Measurements from ENCODE around the gene RAB15.
"Not testable (repeated sequence)": the region's sequence is repeated elsewhere in the genome, so short reads cannot be mapped to it uniquely, and the experiment has no call there.

Gene RAB15

GRCh38 chr14:64920465-64920864, 51.7 kb downstream of the RAB15 start:
- no peaks in the 10 kb centered on the region for H3K27me3 ChIP-seq (ENCODE audit: control insufficient read depth in 1 of 2, insufficient read depth in 2 of 2, low read length in 2 of 2)
- H3K4me3 ChIP-seq (ENCODE audit: low read length in 2 of 2): no peak overlapping the region
- no peak overlapping the region for H3K27ac ChIP-seq (ENCODE audit: low read length)
- H3K4me1 ChIP-seq (ENCODE audit: control insufficient read depth, insufficient read depth, low read length): peaks cover under 1% of the 10 kb centered on the region
- no peaks in the 10 kb centered on the region for H3K9me3 ChIP-seq (ENCODE audit: control insufficient read depth in 2 of 2, low read length in 2 of 2)
- no peak overlapping the region for H3K9ac ChIP-seq (ENCODE audit: low read length in 2 of 2)
- peaks cover 5 to 10% of the 10 kb centered on the region in 2 donors for H3K36me3 ChIP-seq (ENCODE audit: control insufficient read depth in 2 of 2, insufficient read depth in 2 of 2, low read length in 2 of 2)

GRCh38 chr14:64919618-64920017, 52.5 kb downstream of the RAB15 start:
- no peak overlapping the region for H3K9ac ChIP-seq (ENCODE audit: low read length in 2 of 2)
- H3K27me3 ChIP-seq (ENCODE audit: control insufficient read depth in 1 of 2, insufficient read depth in 2 of 2, low read length in 2 of 2): no peaks in the 10 kb centered on the region
- peaks cover 8% of the 10 kb centered on the region for H3K4me1 ChIP-seq (ENCODE audit: control insufficient read depth, insufficient read depth, low read length)
- no peak overlapping the region for H3K27ac ChIP-seq (ENCODE audit: low read length)
- peaks cover 1 to 7% of the 10 kb centered on the region in 2 donors for H3K36me3 ChIP-seq (ENCODE audit: control insufficient read depth in 2 of 2, insufficient read depth in 2 of 2, low read length in 2 of 2)
- H3K4me3 ChIP-seq (ENCODE audit: low read length in 2 of 2): no peak overlapping the region
- no peaks in the 10 kb centered on the region for H3K9me3 ChIP-seq (ENCODE audit: control insufficient read depth in 2 of 2, low read length in 2 of 2)

GRCh38 chr14:64919215-64919614, 52.9 kb downstream of the RAB15 start:
- Histone ChIP-seq H3K27me3 (ENCODE audit: control insufficient read depth in 1 of 2, insufficient read depth in 2 of 2, low read length in 2 of 2) (no peaks in the 10 kb centered on the region), H3K4me3 (ENCODE audit: low read length in 2 of 2) (no peak overlapping the region), H3K4me1 (ENCODE audit: control insufficient read depth, insufficient read depth, low read length) (peaks cover 8% of the 10 kb centered on the region), H3K27ac (ENCODE audit: low read length) (no peak overlapping the region), H3K9me3 (ENCODE audit: control insufficient read depth in 2 of 2, low read length in 2 of 2) (no peaks in the 10 kb centered on the region), H3K36me3 (ENCODE audit: control insufficient read depth in 2 of 2, insufficient read depth in 2 of 2, low read length in 2 of 2) (peaks cover 0 to 3% of the 10 kb centered on the region in 2 donors), H3K9ac (ENCODE audit: low read length in 2 of 2) (no peak overlapping the region)

- H3K36me3 ChIP-seq (ENCODE audit: control insufficient read depth in 2 of 2, insufficient read depth in 2 of 2, low read length in 2 of 2): no peaks in the 10 kb centered on the region
- no peaks in the 10 kb centered on the region for H3K27me3 ChIP-seq (ENCODE audit: control insufficient read depth in 1 of 2, insufficient read depth in 2 of 2, low read length in 2 of 2)
- H3K4me1 ChIP-seq (ENCODE audit: control insufficient read depth, insufficient read depth, low read length): peaks cover 8% of the 10 kb centered on the region
- H3K4me3 ChIP-seq (ENCODE audit: low read length in 2 of 2): no peak overlapping the region
- H3K9ac ChIP-seq (ENCODE audit: low read length in 2 of 2): no peak overlapping the region
- no peak overlapping the region for H3K27ac ChIP-seq (ENCODE audit: low read length)
- H3K9me3 ChIP-seq (ENCODE audit: control insufficient read depth in 2 of 2, low read length in 2 of 2): no peaks in the 10 kb centered on the region
These were observed 53.9 kb downstream of the RAB15 start for GRCh38 chr14:64918216-64918615.

GRCh38 chr14:64915797-64916196, 56.3 kb downstream of the RAB15 start:
- peak overlapping the region; percentile 4 to 95 for H3K4me3 ChIP-seq (ENCODE audit: low read length in 2 of 2)
- H3K4me1 ChIP-seq (ENCODE audit: control insufficient read depth, insufficient read depth, low read length): peaks cover 8% of the 10 kb centered on the region

GRCh38 chr14:64915029-64915424, 57.1 kb downstream of the RAB15 start:
- Histone ChIP-seq H3K27me3 (ENCODE audit: control insufficient read depth in 1 of 2, insufficient read depth in 2 of 2, low read length in 2 of 2) (no peaks in the 10 kb centered on the region), H3K27ac (ENCODE audit: low read length) (peak overlapping the region; percentile 85), H3K4me1 (ENCODE audit: control insufficient read depth, insufficient read depth, low read length) (peaks cover 8% of the 10 kb centered on the region)

More at GRCh38 chr14:64915797-64916196, 56.3 kb downstream of the RAB15 start:
- no peaks in the 10 kb centered on the region for H3K36me3 ChIP-seq (ENCODE audit: control insufficient read depth in 2 of 2, insufficient read depth in 2 of 2, low read length in 2 of 2)
- H3K9me3 ChIP-seq (ENCODE audit: control insufficient read depth in 2 of 2, low read length in 2 of 2): no peaks in the 10 kb centered on the region
- H3K9ac ChIP-seq (ENCODE audit: low read length in 2 of 2): no peak overlapping the region
- no peak overlapping the region for H3K27ac ChIP-seq (ENCODE audit: low read length)
- no peaks in the 10 kb centered on the region for H3K27me3 ChIP-seq (ENCODE audit: control insufficient read depth in 1 of 2, insufficient read depth in 2 of 2, low read length in 2 of 2)

GRCh38 chr14:64914237-64915028, 57.7 kb downstream of the RAB15 start, which contains the start of gene CHURC1:
CHURC1 (plus strand) TSS chr14:64914455; CDS start chr14:64914496, 41 bp downstream.
- Histone ChIP-seq H3K27me3 (ENCODE audit: control insufficient read depth in 1 of 2, insufficient read depth in 2 of 2, low read length in 2 of 2) (no peaks in the 10 kb centered on the region), H3K9ac (ENCODE audit: low read length in 2 of 2) (peak within 1 kb of the TSS; percentile 99), H3K27ac (ENCODE audit: low read length) (peak within 1 kb of the TSS; percentile 85), H3K4me3 (ENCODE audit: low read length in 2 of 2) (peak within 1 kb of the TSS; percentile 95 to 97), H3K36me3 (ENCODE audit: control insufficient read depth in 2 of 2, insufficient read depth in 2 of 2, low read length in 2 of 2) (no peaks in the 10 kb centered on the region), H3K4me1 (ENCODE audit: control insufficient read depth, insufficient read depth, low read length) (peaks cover 8% of the 10 kb centered on the region), H3K9me3 (ENCODE audit: control insufficient read depth in 2 of 2, low read length in 2 of 2) (no peaks in the 10 kb centered on the region)

More at GRCh38 chr14:64915029-64915424, 57.1 kb downstream of the RAB15 start:
- H3K9ac ChIP-seq (ENCODE audit: low read length in 2 of 2): peak overlapping the region; percentile 99
- H3K4me3 ChIP-seq (ENCODE audit: low read length in 2 of 2): peak overlapping the region; percentile 95 to 97
- H3K9me3 ChIP-seq (ENCODE audit: control insufficient read depth in 2 of 2, low read length in 2 of 2): no peaks in the 10 kb centered on the region
- no peaks in the 10 kb centered on the region for H3K36me3 ChIP-seq (ENCODE audit: control insufficient read depth in 2 of 2, insufficient read depth in 2 of 2, low read length in 2 of 2)

- not testable (repeated sequence) for H3K27me3 ChIP-seq (ENCODE audit: control insufficient read depth in 1 of 2, insufficient read depth in 2 of 2, low read length in 2 of 2); H3K9me3 ChIP-seq (ENCODE audit: control insufficient read depth in 2 of 2, low read length in 2 of 2); H3K36me3 ChIP-seq (ENCODE audit: control insufficient read depth in 2 of 2, insufficient read depth in 2 of 2, low read length in 2 of 2); H3K9ac ChIP-seq (ENCODE audit: low read length in 2 of 2); H3K4me1 ChIP-seq (ENCODE audit: control insufficient read depth, insufficient read depth, low read length); H3K27ac ChIP-seq (ENCODE audit: low read length)
- H3K4me3 ChIP-seq (ENCODE audit: low read length in 2 of 2): peak overlapping the region in 1 of 2 donors; percentile 97
These were observed 58.7 kb downstream of the RAB15 start for GRCh38 chr14:64913477-64913876.

GRCh38 chr14:64912261-64912660, 59.9 kb downstream of the RAB15 start:
- H3K9ac ChIP-seq (ENCODE audit: low read length in 2 of 2): no peak overlapping the region
- no peak overlapping the region for H3K4me3 ChIP-seq (ENCODE audit: low read length in 2 of 2)
- H3K4me1 ChIP-seq (ENCODE audit: control insufficient read depth, insufficient read depth, low read length): peaks cover 8% of the 10 kb centered on the region
- H3K9me3 ChIP-seq (ENCODE audit: control insufficient read depth in 2 of 2, low read length in 2 of 2): no peaks in the 10 kb centered on the region
- H3K27ac ChIP-seq (ENCODE audit: low read length): no peak overlapping the region
- H3K27me3 ChIP-seq (ENCODE audit: control insufficient read depth in 1 of 2, insufficient read depth in 2 of 2, low read length in 2 of 2): no peaks in the 10 kb centered on the region
- H3K36me3 ChIP-seq (ENCODE audit: control insufficient read depth in 2 of 2, insufficient read depth in 2 of 2, low read length in 2 of 2): no peaks in the 10 kb centered on the region

GRCh38 chr14:64910847-64911495, 61.2 kb downstream of the RAB15 start:
- no peak overlapping the region for H3K4me3 ChIP-seq (ENCODE audit: low read length in 2 of 2)
- peaks cover 8% of the 10 kb centered on the region for H3K4me1 ChIP-seq (ENCODE audit: control insufficient read depth, insufficient read depth, low read length)
- H3K27ac ChIP-seq (ENCODE audit: low read length): no peak overlapping the region
- H3K9ac ChIP-seq (ENCODE audit: low read length in 2 of 2): no peak overlapping the region
- no peaks in the 10 kb centered on the region for H3K9me3 ChIP-seq (ENCODE audit: control insufficient read depth in 2 of 2, low read length in 2 of 2)
- H3K36me3 ChIP-seq (ENCODE audit: control insufficient read depth in 2 of 2, insufficient read depth in 2 of 2, low read length in 2 of 2): no peaks in the 10 kb centered on the region
- H3K27me3 ChIP-seq (ENCODE audit: control insufficient read depth in 1 of 2, insufficient read depth in 2 of 2, low read length in 2 of 2): no peaks in the 10 kb centered on the region

- Histone ChIP-seq H3K4me3 (ENCODE audit: low read length in 2 of 2) (no peak overlapping the region), H3K27ac (ENCODE audit: low read length) (no peak overlapping the region), H3K4me1 (ENCODE audit: control insufficient read depth, insufficient read depth, low read length) (no peaks in the 10 kb centered on the region), H3K9ac (ENCODE audit: low read length in 2 of 2) (no peak overlapping the region), H3K9me3 (ENCODE audit: control insufficient read depth in 2 of 2, low read length in 2 of 2) (no peaks in the 10 kb centered on the region), H3K36me3 (ENCODE audit: control insufficient read depth in 2 of 2, insufficient read depth in 2 of 2, low read length in 2 of 2) (no peaks in the 10 kb centered on the region), H3K27me3 (ENCODE audit: control insufficient read depth in 1 of 2, insufficient read depth in 2 of 2, low read length in 2 of 2) (peaks cover 0 to 3% of the 10 kb centered on the region in 2 donors)
These were observed 66.1 kb downstream of the RAB15 start for GRCh38 chr14:64906022-64906421.
